Stimulated activated CD4-positive, alpha-beta T cell treated with anti-CD3 and anti-CD28 coated beads, Interleukin-12 subunit alpha, Interleukin-12 subunit beta, amount 100 ng/mL, for 48 hours (primary cell): ENCODE results near the gene ADCK2.
"Not testable (repeated sequence)": the region's sequence is repeated elsewhere in the genome, so short reads cannot be mapped to it uniquely, and the experiment has no call there.

Experiments used
- DNase-seq, 3 donors: peaks; one replicate each; pipeline ENCODE4 v3.0.0-alpha.2; 2020; ENCODE audit warnings: low read depth in 2 of 3, low spot score in 1 of 3

ADCK2 gene

GRCh38 chr7:140691376-140692045 lies 18.8 kb downstream of the ADCK2 start:
- DNase-seq = no peak

GRCh38 chr7:140693849-140694248 lies 21.1 kb downstream of the ADCK2 start:
- not testable (repeated sequence) for DNase-seq

- DNase-seq = no peak
Observed at GRCh38 chr7:140694592-140694991, 21.8 kb downstream of the ADCK2 start.

- no peak for DNase-seq
Observed at GRCh38 chr7:140695381-140695780, 22.6 kb downstream of the ADCK2 start.

GRCh38 chr7:140696024-140696679 lies 23.4 kb downstream of the ADCK2 start:
- peak; percentile 90 to 96 (median 92) for DNase-seq

GRCh38 chr7:140696680-140697446 lies 24.1 kb downstream of the ADCK2 start, which contains the start of gene NDUFB2:
TSS of gene NDUFB2 (plus strand) at chr7:140696708. CDS start at chr7:140696745, 37 bp downstream.
- DNase-seq = peak; percentile 45 to 59 (median 49)

GRCh38 chr7:140697447-140698143 lies 24.9 kb downstream of the ADCK2 start:
- DNase-seq = no peak

GRCh38 chr7:140698477-140698876 lies 25.7 kb downstream of the ADCK2 start:
- no peak for DNase-seq

- DNase-seq = no peak
Observed at GRCh38 chr7:140702774-140703173, 30.0 kb downstream of the ADCK2 start.

GRCh38 chr7:140704205-140704604 lies 31.5 kb downstream of the ADCK2 start:
- no peak for DNase-seq

- no peak for DNase-seq
Observed at GRCh38 chr7:140707132-140707531, 34.4 kb downstream of the ADCK2 start.

GRCh38 chr7:140708764-140709163 lies 36.0 kb downstream of the ADCK2 start:
- not testable (repeated sequence) for DNase-seq

GRCh38 chr7:140712392-140712791 lies 39.6 kb downstream of the ADCK2 start:
- not testable (repeated sequence) for DNase-seq

GRCh38 chr7:140714331-140715040 lies 41.7 kb downstream of the ADCK2 start:
- DNase-seq = no peak

- DNase-seq = no peak
Observed at GRCh38 chr7:140719721-140720120, 47.0 kb downstream of the ADCK2 start.

GRCh38 chr7:140722254-140722653 lies 49.5 kb downstream of the ADCK2 start:
- DNase-seq = no peak

- peak in 2 of 3 donors; percentile 7 to 16 for DNase-seq
Observed at GRCh38 chr7:140723006-140723405, 50.3 kb downstream of the ADCK2 start.

- DNase-seq = no peak
Observed at GRCh38 chr7:140723574-140723973, 50.8 kb downstream of the ADCK2 start.

- DNase-seq = no peak
Observed at GRCh38 chr7:140724706-140725105, 52.0 kb downstream of the ADCK2 start.

GRCh38 chr7:140726281-140726680 lies 53.5 kb downstream of the ADCK2 start:
- DNase-seq = no peak

GRCh38 chr7:140732416-140732815 lies 59.7 kb downstream of the ADCK2 start:
- no peak for DNase-seq
